ENCODE data around the gene VIT.

Gene VIT

GRCh38 chr2:36696533-36696932 is at the start of gene VIT:
Gene VIT, plus strand, starts transcription at chr2:36696707. Its CDS starts 19,664 bp downstream, at chr2:36716371.
- DNase-seq = no peak

- no peak for DNase-seq
Measured at GRCh38 chr2:36650031-36650829, 46.3 kb upstream of the VIT start.

GRCh38 chr2:36653155-36653554 is 43.4 kb upstream of the VIT start:
- DNase-seq = no peak

GRCh38 chr2:36653967-36654694 is 42.4 kb upstream of the VIT start:
- DNase-seq = no peak

GRCh38 chr2:36655453-36655852 is 41.1 kb upstream of the VIT start:
- no peak for DNase-seq

GRCh38 chr2:36657703-36658102 is 38.8 kb upstream of the VIT start:
- DNase-seq = no peak

GRCh38 chr2:36658277-36658748 is 38.2 kb upstream of the VIT start:
- DNase-seq = no peak

- DNase-seq = no peak
Measured at GRCh38 chr2:36659218-36659617, 37.3 kb upstream of the VIT start.

GRCh38 chr2:36659872-36660312 is 36.6 kb upstream of the VIT start:
- DNase-seq = no peak

GRCh38 chr2:36662638-36663037 is 33.9 kb upstream of the VIT start:
- DNase-seq = no peak

- no peak for DNase-seq
Measured at GRCh38 chr2:36663295-36663694, 33.2 kb upstream of the VIT start.

GRCh38 chr2:36663851-36664695 is 32.4 kb upstream of the VIT start:
- DNase-seq = peak in 3 of 14 donors; percentile 1 to 65 (median 29)

- DNase-seq = no peak
Measured at GRCh38 chr2:36664696-36665076, 31.8 kb upstream of the VIT start.

GRCh38 chr2:36667931-36668330 is 28.6 kb upstream of the VIT start:
- DNase-seq = peak in 2 of 14 donors; percentile 0 to 40

GRCh38 chr2:36670881-36671595 is 25.5 kb upstream of the VIT start:
- DNase-seq = no peak

- DNase-seq = no peak
Measured at GRCh38 chr2:36671731-36672130, 24.8 kb upstream of the VIT start.

GRCh38 chr2:36672199-36672598 is 24.3 kb upstream of the VIT start:
- DNase-seq = no peak

GRCh38 chr2:36675579-36676282 is 20.8 kb upstream of the VIT start:
- DNase-seq = no peak

- DNase-seq = no peak
Measured at GRCh38 chr2:36676364-36676763, 20.1 kb upstream of the VIT start.

GRCh38 chr2:36677386-36677785 is 19.1 kb upstream of the VIT start:
- DNase-seq = no peak

GRCh38 chr2:36677996-36678605 is 18.4 kb upstream of the VIT start:
- DNase-seq = no peak
